HEK293 (cell line): ENCODE data around the gene TCAP.
A peak's percentile ranks its signal among the peaks of the same experiment; 100 is the strongest.

Source experiments
- CTCF ChIA-PET: fragments of 350-600 bp; formaldehyde crosslinking; extraction: SDS; loops from one replicate; lab custom pipeline; 2021; ENCODE audit warnings: antibody characterized with exemption; lab: Yijun Ruan, JAX
- POLR2A ChIA-PET: fragments of 300-600 bp; formaldehyde crosslinking; extraction: SDS; loops from one replicate; lab custom pipeline; 2020; ENCODE audit warnings: antibody characterized with exemption, inconsistent platforms; lab: Yijun Ruan, JAX
- H3K27ac ChIP-seq: fragments of 200-500 bp; sonication (Bioruptor generic); 2 replicates; pipeline ENCODE4 v1.5.1; 2014; ENCODE audit warnings: low read depth, low read length, control low read depth, inconsistent platforms; ENCODE audit errors: extremely low read depth
- H3K36me3 ChIP-seq, 2 experiments: fragments of 200-500 bp in 1 of 2; sonication (Bioruptor generic) in 1 of 2; 1 replicate in 1 of 2; 2 replicates in 1 of 2; pipeline ENCODE4 v1.5.1; 2014 to 2017; ENCODE audit warnings: inconsistent platforms in 2 of 2, low read length in 2 of 2; ENCODE audit not compliant: control insufficient read depth in 2 of 2, insufficient read depth in 1 of 2
- H3K4me1 ChIP-seq: fragments of 200-500 bp; sonication (Bioruptor generic); 2 replicates; pipeline ENCODE4 v1.5.1; 2014; ENCODE audit warnings: mild to moderate bottlenecking, low read length, inconsistent platforms; ENCODE audit not compliant: control insufficient read depth, insufficient read depth
- H3K4me3 ChIP-seq: 2 replicates; pipeline ENCODE4 v1.5.1; 2011; ENCODE audit warnings: low read depth, mild to moderate bottlenecking, control low read depth, low read length, moderate library complexity
- H3K9me3 ChIP-seq: fragments of 200-500 bp; sonication (Bioruptor generic); 2 replicates; pipeline ENCODE4 v1.5.1; 2014; ENCODE audit warnings: low read depth, low read length, inconsistent platforms; ENCODE audit not compliant: control insufficient read depth, insufficient read depth
- BCL11B ChIP-seq: fragments of 450-650 bp; formaldehyde crosslinking; IDR thresholded peaks from 2 replicates; pipeline ENCODE4 v1.5.1; 2016; ENCODE audit warnings: low read depth, missing biosample characterization, missing genetic modification characterization
- GLIS2 ChIP-seq: fragments of 450-650 bp; formaldehyde crosslinking; IDR thresholded peaks from 2 replicates; pipeline ENCODE4 v1.5.1; 2016; ENCODE audit warnings: missing biosample characterization, missing genetic modification characterization
- HIC1 ChIP-seq: fragments of 450-650 bp; formaldehyde crosslinking; IDR thresholded peaks from 2 replicates; pipeline ENCODE4 v1.5.1; 2016; ENCODE audit warnings: missing biosample characterization, missing genetic modification characterization
- KLF10 ChIP-seq: fragments of 450-650 bp; IDR thresholded peaks from 2 replicates; pipeline ENCODE4 v1.5.1; 2018; ENCODE audit warnings: missing biosample characterization, mild to moderate bottlenecking, missing genetic modification characterization
- OVOL3 ChIP-seq: fragments of 450-650 bp; formaldehyde crosslinking; IDR thresholded peaks from 2 replicates; pipeline ENCODE4 v1.5.1; 2016; ENCODE audit warnings: missing biosample characterization, missing genetic modification characterization
- PATZ1 ChIP-seq: fragments of 450-650 bp; formaldehyde crosslinking; IDR thresholded peaks from 2 replicates; pipeline ENCODE4 v1.5.1; 2016; ENCODE audit warnings: missing biosample characterization, missing genetic modification characterization
- REPIN1 ChIP-seq: fragments of 450-650 bp; formaldehyde crosslinking; IDR thresholded peaks from 2 replicates; pipeline ENCODE4 v1.5.1; 2017; ENCODE audit warnings: missing biosample characterization, missing genetic modification characterization, low read depth
- ZBTB48 ChIP-seq: fragments of 450-650 bp; formaldehyde crosslinking; IDR thresholded peaks from 2 replicates; pipeline ENCODE4 v1.5.1; 2016; ENCODE audit warnings: missing biosample characterization, missing genetic modification characterization
- ZBTB7A ChIP-seq: fragments of 450-650 bp; formaldehyde crosslinking; IDR thresholded peaks from 2 replicates; pipeline ENCODE4 v1.5.1; 2016; ENCODE audit warnings: low read depth, missing biosample characterization, missing genetic modification characterization
- ZFHX2 ChIP-seq: fragments of 450-650 bp; formaldehyde crosslinking; conservative IDR thresholded peaks from 2 replicates; pipeline ENCODE4 v1.5.1; 2016; ENCODE audit warnings: missing biosample characterization, missing genetic modification characterization
- ZNF354C ChIP-seq: fragments of 450-650 bp; formaldehyde crosslinking; IDR thresholded peaks from 2 replicates; pipeline ENCODE4 v1.5.1; 2016; ENCODE audit warnings: missing biosample characterization, missing genetic modification characterization, low read depth, borderline replicate concordance
- ZNF514 ChIP-seq: fragments of 450-650 bp; formaldehyde crosslinking; IDR thresholded peaks from 2 replicates; pipeline ENCODE4 v1.5.1; 2016; ENCODE audit warnings: missing biosample characterization, missing genetic modification characterization
- ZNF768 ChIP-seq: fragments of 450-650 bp; formaldehyde crosslinking; IDR thresholded peaks from 2 replicates; pipeline ENCODE4 v1.5.1; 2018; ENCODE audit warnings: missing biosample characterization, mild to moderate bottlenecking, missing genetic modification characterization
- TF ChIP-seq, protein P1 (sequence below): fragments of 450-650 bp; formaldehyde crosslinking; IDR thresholded peaks from 2 replicates; pipeline ENCODE4 v1.5.1; 2016; ENCODE audit warnings: missing biosample characterization, missing genetic modification characterization
- TF ChIP-seq, protein P2 (sequence below): fragments of 450-650 bp; formaldehyde crosslinking; IDR thresholded peaks from 2 replicates; pipeline ENCODE4; 2016; ENCODE audit warnings: missing biosample characterization, missing genetic modification characterization

Gene TCAP

GRCh38 chr17:39671651-39672521, 6.7 kb downstream of the TCAP start (continued):
- TF ChIP-seq PATZ1 (tag by site-specific recombination) (peak; percentile 63; the same call in 1 of the 2 replicates), ZBTB48 (tag by site-specific recombination) (peak; percentile 88), REPIN1 (tag by site-specific recombination) (no peak), BCL11B (no peak), GLIS2 (peak; percentile 85), ZFHX2 (tag by site-specific recombination) (peak; percentile 57; the same call in 1 of the 2 replicates), KLF10 (tag by site-specific recombination) (no peak), ZBTB7A (tag by site-specific recombination) (0 out of 2 replicates have a peak, but pooled peaks have one; percentile 19)
- TF ChIP-seq, protein P1, sequence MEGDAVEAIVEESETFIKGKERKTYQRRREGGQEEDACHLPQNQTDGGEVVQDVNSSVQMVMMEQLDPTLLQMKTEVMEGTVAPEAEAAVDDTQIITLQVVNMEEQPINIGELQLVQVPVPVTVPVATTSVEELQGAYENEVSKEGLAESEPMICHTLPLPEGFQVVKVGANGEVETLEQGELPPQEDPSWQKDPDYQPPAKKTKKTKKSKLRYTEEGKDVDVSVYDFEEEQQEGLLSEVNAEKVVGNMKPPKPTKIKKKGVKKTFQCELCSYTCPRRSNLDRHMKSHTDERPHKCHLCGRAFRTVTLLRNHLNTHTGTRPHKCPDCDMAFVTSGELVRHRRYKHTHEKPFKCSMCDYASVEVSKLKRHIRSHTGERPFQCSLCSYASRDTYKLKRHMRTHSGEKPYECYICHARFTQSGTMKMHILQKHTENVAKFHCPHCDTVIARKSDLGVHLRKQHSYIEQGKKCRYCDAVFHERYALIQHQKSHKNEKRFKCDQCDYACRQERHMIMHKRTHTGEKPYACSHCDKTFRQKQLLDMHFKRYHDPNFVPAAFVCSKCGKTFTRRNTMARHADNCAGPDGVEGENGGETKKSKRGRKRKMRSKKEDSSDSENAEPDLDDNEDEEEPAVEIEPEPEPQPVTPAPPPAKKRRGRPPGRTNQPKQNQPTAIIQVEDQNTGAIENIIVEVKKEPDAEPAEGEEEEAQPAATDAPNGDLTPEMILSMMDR = peak; percentile 80

GRCh38 chr17:39672522-39673334, 7.6 kb downstream of the TCAP start:
- Histone ChIP-seq H3K36me3 (peaks cover 0 to 3% of the 10 kb centered on the region in 2 experiments; a peak in 1 of 3 replicates), H3K4me1 (peaks cover 16% of the 10 kb centered on the region), H3K4me3 (no peak overlapping the region), H3K9me3 (no peaks in the 10 kb centered on the region), H3K27ac (no peak overlapping the region)
- CTCF ChIA-PET = interaction anchor here (0.6 to 11.6 kb wide), 16 partner anchors 8 to 266 kb away, joined by 3 to 168 read pairs (median 4); partner anchors contain the start of genes MIEN1 and PPP1R1B
- TF ChIP-seq, protein P2, sequence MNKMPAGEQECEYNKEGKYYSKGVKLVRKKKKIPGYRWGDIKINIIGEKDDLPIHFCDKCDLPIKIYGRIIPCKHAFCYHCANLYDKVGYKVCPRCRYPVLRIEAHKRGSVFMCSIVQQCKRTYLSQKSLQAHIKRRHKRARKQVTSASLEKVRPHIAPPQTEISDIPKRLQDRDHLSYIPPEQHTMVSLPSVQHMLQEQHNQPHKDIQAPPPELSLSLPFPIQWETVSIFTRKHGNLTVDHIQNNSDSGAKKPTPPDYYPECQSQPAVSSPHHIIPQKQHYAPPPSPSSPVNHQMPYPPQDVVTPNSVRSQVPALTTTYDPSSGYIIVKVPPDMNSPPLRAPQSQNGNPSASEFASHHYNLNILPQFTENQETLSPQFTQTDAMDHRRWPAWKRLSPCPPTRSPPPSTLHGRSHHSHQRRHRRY (tag by site-specific recombination) = no peak
- TF ChIP-seq OVOL3 (tag by site-specific recombination) (no peak), ZNF514 (tag by site-specific recombination) (no peak), ZNF768 (no peak), HIC1 (tag by site-specific recombination) (peak; percentile 15; the same call in 1 of the 2 replicates), ZNF354C (tag by site-specific recombination) (no peak)
- POLR2A ChIA-PET = interaction anchor here (0.7 to 0.8 kb wide), 2 partner anchors 15 to 81 kb away, joined by 3 read pairs; partner anchors contain the start of gene PGAP3
